Liver (tissue), 9 donors: ENCODE measurements around the gene FARS2. TPM values are rescaled to one million over a fixed set of nuclear protein-coding genes. Genes with fewer than 3 reads are reported as not detected.

Source experiments
- DNase-seq: peaks from one replicate; pipeline ENCODE4 v3.0.0-alpha.2; 2017; ENCODE audit warnings: low spot score
- H3K27ac ChIP-seq, 2 donors: one replicate each; pipeline ENCODE4 v1.7.0; 2013; ENCODE audit warnings: inconsistent platforms in 2 of 2, low read length in 2 of 2, control low read depth in 1 of 2, low read depth in 1 of 2, mild to moderate bottlenecking in 1 of 2
- H3K27me3 ChIP-seq, 4 donors: one replicate each; pipeline versions ENCODE4 v1.6.1 to v1.7.0; 2013; ENCODE audit warnings: low read length in 3 of 4, inconsistent platforms in 1 of 4, mild to moderate bottlenecking in 1 of 4, moderate library complexity in 1 of 4; ENCODE audit not compliant: control insufficient read depth in 4 of 4, insufficient read depth in 4 of 4
- H3K36me3 ChIP-seq, 4 donors: one replicate each; pipeline versions ENCODE4 v1.6.1 to v1.7.0; 2013; ENCODE audit warnings: low read length in 3 of 4, mild to moderate bottlenecking in 3 of 4, low read depth in 1 of 4, moderate library complexity in 1 of 4; ENCODE audit not compliant: control insufficient read depth in 4 of 4, insufficient read depth in 3 of 4
- H3K4me1 ChIP-seq, 4 donors: one replicate each; pipeline versions ENCODE4 v1.6.1 to v1.7.0; 2013; ENCODE audit warnings: low read length in 3 of 4, mild to moderate bottlenecking in 3 of 4, moderate library complexity in 1 of 4; ENCODE audit not compliant: control insufficient read depth in 4 of 4, insufficient read depth in 4 of 4
- H3K4me3 ChIP-seq, 3 donors: one replicate each; pipeline versions ENCODE4 v1.6.1 to v1.7.0; 2013; ENCODE audit warnings: low read length in 3 of 3, control low read depth in 1 of 3, low read depth in 1 of 3, mild to moderate bottlenecking in 1 of 3
- H3K9ac ChIP-seq, 2 donors: one replicate each; pipeline ENCODE4 v1.7.0; 2013; ENCODE audit warnings: low read length in 2 of 2, mild to moderate bottlenecking in 2 of 2, moderate library complexity in 2 of 2, control low read depth in 1 of 2, low read depth in 1 of 2
- H3K9me3 ChIP-seq, 4 donors: one replicate each; pipeline versions ENCODE4 v1.6.1 to v1.7.0; 2013; ENCODE audit warnings: low read length in 3 of 4; ENCODE audit not compliant: control insufficient read depth in 4 of 4
- EGR1 ChIP-seq, 2 donors: IDR thresholded peaks; 2 replicates each; pipeline ENCODE4 v1.6.1; 2016 to 2018; ENCODE audit warnings: antibody characterized with exemption in 2 of 2, low read depth in 2 of 2
- FOXA1 ChIP-seq: IDR thresholded peaks from 2 replicates; pipeline ENCODE4 v1.6.1; 2016; ENCODE audit warnings: antibody characterized with exemption
- FOXA2 ChIP-seq: IDR thresholded peaks from 2 replicates; pipeline ENCODE4 v1.6.1; 2016; ENCODE audit warnings: antibody characterized with exemption
- GABPA ChIP-seq, 2 donors: IDR thresholded peaks in 1 of 2; conservative IDR thresholded peaks in 1 of 2; 2 replicates each; pipeline ENCODE4 v1.6.1; 2016; ENCODE audit warnings: antibody characterized with exemption in 2 of 2, mild to moderate bottlenecking in 1 of 2, moderate library complexity in 1 of 2
- HNF4A ChIP-seq, 2 donors: conservative IDR thresholded peaks; 2 replicates each; pipeline ENCODE4 v1.6.1; 2016; ENCODE audit warnings: antibody characterized with exemption in 2 of 2, mild to moderate bottlenecking in 2 of 2
- HNF4G ChIP-seq: IDR thresholded peaks from 2 replicates; pipeline ENCODE4 v1.6.1; 2016; ENCODE audit warnings: antibody characterized with exemption
- JUND ChIP-seq, 2 donors: IDR thresholded peaks; 2 replicates each; pipeline ENCODE4 v1.6.1; 2016; ENCODE audit warnings: antibody characterized with exemption in 2 of 2
- NR2F2 ChIP-seq: IDR thresholded peaks from 2 replicates; pipeline ENCODE4 v1.6.1; 2016; ENCODE audit warnings: antibody characterized with exemption
- RAD21 ChIP-seq, 2 donors: IDR thresholded peaks; 2 replicates each; pipeline ENCODE4 v1.6.1; 2016; ENCODE audit warnings: antibody characterized with exemption in 2 of 2, mild to moderate bottlenecking in 2 of 2
- RXRA ChIP-seq, 2 donors: IDR thresholded peaks; 2 replicates each; pipeline ENCODE4 v1.6.1; 2017 to 2018; ENCODE audit warnings: antibody characterized with exemption in 2 of 2, mild to moderate bottlenecking in 1 of 2
- SP1 ChIP-seq: IDR thresholded peaks from 2 replicates; pipeline ENCODE4 v1.6.1; 2018; ENCODE audit warnings: antibody characterized with exemption, mild to moderate bottlenecking
- TAF1 ChIP-seq: conservative IDR thresholded peaks from 2 replicates; pipeline ENCODE4 v1.6.1; 2016; ENCODE audit warnings: antibody characterized with exemption, mild to moderate bottlenecking
- YY1 ChIP-seq: IDR thresholded peaks from 2 replicates; pipeline ENCODE4 v1.6.1; 2016; ENCODE audit warnings: antibody characterized with exemption, mild to moderate bottlenecking
- WGBS: extraction: QIAGEN DNeasy Blood & Tissue Kit; methylation state at CpG from one replicate; pipeline ENCODE4 v1.1.7; 2013; 5-methylcytosine and 5-hydroxymethylcytosine counted together
- polyA plus RNA-seq, 2 donors: library from polyadenylated mRNA; stranded (reverse) in 1 of 2; unstranded in 1 of 2; fragments of 200-250 nt in 1 of 2; fragments of >200 nt in 1 of 2; fragmentation: Nextera tagmentation in 1 of 2; extraction: Ambion mirVana in 1 of 2; gene quantifications; one replicate each; pipeline versions ENCODE4 v1.2.1 to v1.2.3, GENCODE V29; 2013 to 2015
- total RNA-seq, 2 donors: library from RNA; depleted of rRNA; stranded (reverse); fragments of >200 nt; gene quantifications; one replicate each; pipeline ENCODE4 v1.2.3, GENCODE V29; 2014
- TF ChIP-seq, protein P1 (sequence below): IDR thresholded peaks from 2 replicates; pipeline ENCODE4 v1.6.1; 2016; ENCODE audit warnings: antibody characterized with exemption, mild to moderate bottlenecking
- TF ChIP-seq, protein P2 (sequence below): IDR thresholded peaks from 2 replicates; pipeline ENCODE4 v1.6.1; 2016; ENCODE audit warnings: antibody characterized with exemption
- TF ChIP-seq, protein P3 (sequence below): IDR thresholded peaks from 2 replicates; pipeline ENCODE4 v1.6.1; 2016; ENCODE audit warnings: antibody characterized with exemption
- TF ChIP-seq, protein P4 (sequence below): fragments of 150-350 bp; IDR thresholded peaks from 2 replicates; pipeline ENCODE4 v1.5.1; 2017; ENCODE audit warnings: improper control_type of control experiment, low read depth, low read length; ENCODE audit not compliant: missing input control
- TF ChIP-seq, protein P5 (sequence below): IDR thresholded peaks from 2 replicates; pipeline ENCODE4 v1.6.1; 2016; ENCODE audit warnings: antibody characterized with exemption
- donor health status: healthy.
- donor health status: healthy.
- donor health status: healthy.
- donor health status: healthy.
- donor health status: healthy.

FARS2 gene
- total and polyA plus RNA-seq, 4 donors: 7.8 to 25.9 (median 11.2) TPM

DNA sequence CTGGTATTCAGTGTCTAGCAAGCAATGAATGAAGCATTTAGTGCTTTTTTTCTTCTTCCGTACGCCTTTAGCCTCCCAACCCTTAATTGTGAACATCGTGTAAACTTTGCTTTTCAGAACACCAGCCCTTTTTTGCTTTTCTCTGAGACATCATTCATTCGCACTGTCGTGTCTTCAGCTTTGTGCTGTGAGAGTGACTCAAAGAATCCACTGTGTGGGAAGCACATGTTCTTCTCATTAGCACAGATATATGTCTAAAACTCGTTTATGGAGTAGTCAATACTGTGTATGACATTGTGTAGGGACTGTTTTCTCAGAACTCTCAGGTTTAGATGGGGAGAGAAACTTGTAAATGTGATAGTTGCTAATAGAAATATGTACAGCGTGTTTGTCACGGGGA, 279.1 kb downstream of the FARS2 start:
- 95% methylated on average over 8 of the region's 8 CpGs for WGBS
- no peak for DNase-seq
- Histone ChIP-seq H3K4me1 (no peaks in the 10 kb centered on the region), H3K4me3 (no peak overlapping the region), H3K27ac (no peak overlapping the region), H3K9ac (no peak overlapping the region), H3K27me3 (no peaks in the 10 kb centered on the region), H3K36me3 (no peaks in the 10 kb centered on the region), H3K9me3 (no peaks in the 10 kb centered on the region)
- TF ChIP-seq HNF4G: no peak
- TF ChIP-seq NR2F2: no peak
- TF ChIP-seq RAD21 (IDR thresholded peaks at IDR 0.05): no peak
- TF ChIP-seq SP1: no peak
- no peak for TF ChIP-seq YY1
- TF ChIP-seq, protein P1, sequence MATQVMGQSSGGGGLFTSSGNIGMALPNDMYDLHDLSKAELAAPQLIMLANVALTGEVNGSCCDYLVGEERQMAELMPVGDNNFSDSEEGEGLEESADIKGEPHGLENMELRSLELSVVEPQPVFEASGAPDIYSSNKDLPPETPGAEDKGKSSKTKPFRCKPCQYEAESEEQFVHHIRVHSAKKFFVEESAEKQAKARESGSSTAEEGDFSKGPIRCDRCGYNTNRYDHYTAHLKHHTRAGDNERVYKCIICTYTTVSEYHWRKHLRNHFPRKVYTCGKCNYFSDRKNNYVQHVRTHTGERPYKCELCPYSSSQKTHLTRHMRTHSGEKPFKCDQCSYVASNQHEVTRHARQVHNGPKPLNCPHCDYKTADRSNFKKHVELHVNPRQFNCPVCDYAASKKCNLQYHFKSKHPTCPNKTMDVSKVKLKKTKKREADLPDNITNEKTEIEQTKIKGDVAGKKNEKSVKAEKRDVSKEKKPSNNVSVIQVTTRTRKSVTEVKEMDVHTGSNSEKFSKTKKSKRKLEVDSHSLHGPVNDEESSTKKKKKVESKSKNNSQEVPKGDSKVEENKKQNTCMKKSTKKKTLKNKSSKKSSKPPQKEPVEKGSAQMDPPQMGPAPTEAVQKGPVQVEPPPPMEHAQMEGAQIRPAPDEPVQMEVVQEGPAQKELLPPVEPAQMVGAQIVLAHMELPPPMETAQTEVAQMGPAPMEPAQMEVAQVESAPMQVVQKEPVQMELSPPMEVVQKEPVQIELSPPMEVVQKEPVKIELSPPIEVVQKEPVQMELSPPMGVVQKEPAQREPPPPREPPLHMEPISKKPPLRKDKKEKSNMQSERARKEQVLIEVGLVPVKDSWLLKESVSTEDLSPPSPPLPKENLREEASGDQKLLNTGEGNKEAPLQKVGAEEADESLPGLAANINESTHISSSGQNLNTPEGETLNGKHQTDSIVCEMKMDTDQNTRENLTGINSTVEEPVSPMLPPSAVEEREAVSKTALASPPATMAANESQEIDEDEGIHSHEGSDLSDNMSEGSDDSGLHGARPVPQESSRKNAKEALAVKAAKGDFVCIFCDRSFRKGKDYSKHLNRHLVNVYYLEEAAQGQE: no peak
- TF ChIP-seq RXRA (IDR thresholded peaks at IDR 0.05): no peak
- TF ChIP-seq JUND (IDR thresholded peaks at IDR 0.05): no peak
- TF ChIP-seq FOXA1: no peak
- no peak for TF ChIP-seq HNF4A (conservative IDR thresholded peaks at IDR 0.05)
- TF ChIP-seq FOXA2: no peak
- TF ChIP-seq, protein P2, sequence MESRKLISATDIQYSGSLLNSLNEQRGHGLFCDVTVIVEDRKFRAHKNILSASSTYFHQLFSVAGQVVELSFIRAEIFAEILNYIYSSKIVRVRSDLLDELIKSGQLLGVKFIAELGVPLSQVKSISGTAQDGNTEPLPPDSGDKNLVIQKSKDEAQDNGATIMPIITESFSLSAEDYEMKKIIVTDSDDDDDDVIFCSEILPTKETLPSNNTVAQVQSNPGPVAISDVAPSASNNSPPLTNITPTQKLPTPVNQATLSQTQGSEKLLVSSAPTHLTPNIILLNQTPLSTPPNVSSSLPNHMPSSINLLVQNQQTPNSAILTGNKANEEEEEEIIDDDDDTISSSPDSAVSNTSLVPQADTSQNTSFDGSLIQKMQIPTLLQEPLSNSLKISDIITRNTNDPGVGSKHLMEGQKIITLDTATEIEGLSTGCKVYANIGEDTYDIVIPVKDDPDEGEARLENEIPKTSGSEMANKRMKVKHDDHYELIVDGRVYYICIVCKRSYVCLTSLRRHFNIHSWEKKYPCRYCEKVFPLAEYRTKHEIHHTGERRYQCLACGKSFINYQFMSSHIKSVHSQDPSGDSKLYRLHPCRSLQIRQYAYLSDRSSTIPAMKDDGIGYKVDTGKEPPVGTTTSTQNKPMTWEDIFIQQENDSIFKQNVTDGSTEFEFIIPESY: no peak
- TF ChIP-seq GABPA (IDR thresholded peaks at IDR 0.05 in 1 of 2, conservative IDR thresholded peaks at IDR 0.05 in 1 of 2): no peak
- TF ChIP-seq, protein P3, sequence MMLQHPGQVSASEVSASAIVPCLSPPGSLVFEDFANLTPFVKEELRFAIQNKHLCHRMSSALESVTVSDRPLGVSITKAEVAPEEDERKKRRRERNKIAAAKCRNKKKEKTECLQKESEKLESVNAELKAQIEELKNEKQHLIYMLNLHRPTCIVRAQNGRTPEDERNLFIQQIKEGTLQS: no peak
- TF ChIP-seq, protein P4, sequence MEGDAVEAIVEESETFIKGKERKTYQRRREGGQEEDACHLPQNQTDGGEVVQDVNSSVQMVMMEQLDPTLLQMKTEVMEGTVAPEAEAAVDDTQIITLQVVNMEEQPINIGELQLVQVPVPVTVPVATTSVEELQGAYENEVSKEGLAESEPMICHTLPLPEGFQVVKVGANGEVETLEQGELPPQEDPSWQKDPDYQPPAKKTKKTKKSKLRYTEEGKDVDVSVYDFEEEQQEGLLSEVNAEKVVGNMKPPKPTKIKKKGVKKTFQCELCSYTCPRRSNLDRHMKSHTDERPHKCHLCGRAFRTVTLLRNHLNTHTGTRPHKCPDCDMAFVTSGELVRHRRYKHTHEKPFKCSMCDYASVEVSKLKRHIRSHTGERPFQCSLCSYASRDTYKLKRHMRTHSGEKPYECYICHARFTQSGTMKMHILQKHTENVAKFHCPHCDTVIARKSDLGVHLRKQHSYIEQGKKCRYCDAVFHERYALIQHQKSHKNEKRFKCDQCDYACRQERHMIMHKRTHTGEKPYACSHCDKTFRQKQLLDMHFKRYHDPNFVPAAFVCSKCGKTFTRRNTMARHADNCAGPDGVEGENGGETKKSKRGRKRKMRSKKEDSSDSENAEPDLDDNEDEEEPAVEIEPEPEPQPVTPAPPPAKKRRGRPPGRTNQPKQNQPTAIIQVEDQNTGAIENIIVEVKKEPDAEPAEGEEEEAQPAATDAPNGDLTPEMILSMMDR: no peak
- no peak for TF ChIP-seq EGR1 (IDR thresholded peaks at IDR 0.05; ENCODE audit: low read depth in 2 of 2)
- no peak for TF ChIP-seq TAF1
- TF ChIP-seq, protein P5, sequence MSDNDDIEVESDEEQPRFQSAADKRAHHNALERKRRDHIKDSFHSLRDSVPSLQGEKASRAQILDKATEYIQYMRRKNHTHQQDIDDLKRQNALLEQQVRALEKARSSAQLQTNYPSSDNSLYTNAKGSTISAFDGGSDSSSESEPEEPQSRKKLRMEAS: no peak
